SK-N-SH (cell line): ENCODE measurements around the gene PHEX. TPM values are rescaled to one million over a fixed set of nuclear protein-coding genes. Genes with fewer than 3 reads are reported as not detected.

Source experiments
- CTCF ChIA-PET: fragments of 300-600, 350-600 bp; formaldehyde crosslinking; extraction: SDS; loops from one replicate; lab custom pipeline; 2021; lab: Yijun Ruan, JAX
- POLR2A ChIA-PET: fragments of 350-600 bp; sonication (Branson Sonifier 250); formaldehyde crosslinking; extraction: SDS; loops from one replicate; lab custom pipeline; 2020; ENCODE audit warnings: antibody characterized with exemption, inconsistent platforms; lab: Yijun Ruan, JAX
- DNase-seq: peaks from one replicate; pipeline ENCODE4 v3.0.0; 2012
- H2AFZ ChIP-seq: fragments of 200-600 bp; sonication (generic); 2 replicates; pipeline ENCODE4 v1.8.1; 2016; ENCODE audit warnings: antibody characterized with exemption, mild to moderate bottlenecking, low read depth
- H3F3A ChIP-seq: fragments of 200-600 bp; sonication (generic); replicated peaks from 2 replicates; pipeline ENCODE3; 2016; ENCODE audit warnings: antibody characterized with exemption, mild to moderate bottlenecking; ENCODE audit not compliant: insufficient read depth
- H3K27ac ChIP-seq, 2 experiments: fragments of 200-500 bp in 1 of 2; fragments of 200-600 bp in 1 of 2; sonication (Bioruptor generic) in 1 of 2; sonication (generic), shearing (Covaris generic) in 1 of 2; 2 replicates each; pipeline versions ENCODE4 v1.5.1 to v1.6.1; 2014 to 2016; ENCODE audit warnings: low read depth in 2 of 2, inconsistent platforms in 1 of 2, low read length in 1 of 2, mild to moderate bottlenecking in 1 of 2, mixed read lengths in 1 of 2
- H3K27me3 ChIP-seq: fragments of 200-600 bp; sonication (generic), shearing (Covaris generic); 2 replicates; pipeline ENCODE4 v1.6.1; 2016; ENCODE audit warnings: mixed run types; ENCODE audit not compliant: insufficient read depth
- H3K36me3 ChIP-seq, 2 experiments: fragments of 200-500 bp in 1 of 2; fragments of 200-600 bp in 1 of 2; sonication (Bioruptor generic) in 1 of 2; sonication (generic) in 1 of 2; replicated peaks in 1 of 2; 2 replicates each; pipeline versions ENCODE3 to v1.5.1; 2014 to 2016; ENCODE audit warnings: low read length in 1 of 2, mild to moderate bottlenecking in 1 of 2; ENCODE audit not compliant: insufficient read depth in 2 of 2, control insufficient read depth in 1 of 2
- H3K4me1 ChIP-seq, 2 experiments: fragments of 200-500 bp in 1 of 2; fragments of 200-600 bp in 1 of 2; sonication (Bioruptor generic) in 1 of 2; sonication (generic), shearing (Covaris generic) in 1 of 2; 2 replicates each; pipeline versions ENCODE4 v1.5.1 to v1.6.1; 2014 to 2016; ENCODE audit warnings: low read depth in 1 of 2, low read length in 1 of 2, mixed run types in 1 of 2; ENCODE audit not compliant: insufficient read depth in 2 of 2, control insufficient read depth in 1 of 2
- H3K4me2 ChIP-seq: fragments of 200-600 bp; sonication (generic), shearing (Covaris generic); 2 replicates; pipeline ENCODE4 v1.6.1; 2017; ENCODE audit warnings: mixed run types
- H3K4me3 ChIP-seq, 2 experiments: fragments of 200-500 bp in 1 of 2; fragments of 200-600 bp in 1 of 2; sonication (Bioruptor generic) in 1 of 2; sonication (generic), shearing (Covaris generic) in 1 of 2; 2 replicates each; pipeline versions ENCODE4 v1.5.1 to v1.8.1; 2014 to 2016; ENCODE audit warnings: low read depth in 2 of 2, inconsistent platforms in 1 of 2, low read length in 1 of 2, mild to moderate bottlenecking in 1 of 2, mixed read lengths in 1 of 2, moderate library complexity in 1 of 2
- H3K79me2 ChIP-seq: fragments of 200-600 bp; sonication (generic); 2 replicates; pipeline ENCODE4 v1.8.1; 2017; ENCODE audit warnings: mild to moderate bottlenecking; ENCODE audit not compliant: insufficient read depth
- H3K9ac ChIP-seq: fragments of 200-600 bp; sonication (generic); 2 replicates; pipeline ENCODE4 v1.6.1; 2017; ENCODE audit warnings: mixed run types
- H3K9me2 ChIP-seq: fragments of 200-600 bp; sonication (generic); 2 replicates; pipeline ENCODE4 v1.6.1; 2017; ENCODE audit warnings: mixed run types
- H3K9me3 ChIP-seq: fragments of 200-600 bp; sonication (generic); 2 replicates; pipeline ENCODE4 v1.6.1; 2017; ENCODE audit warnings: mixed run types, mild to moderate bottlenecking, moderate library complexity
- H4K20me1 ChIP-seq: fragments of 200-600 bp; sonication (generic); 2 replicates; pipeline ENCODE4 v1.6.1; 2017; ENCODE audit warnings: mild to moderate bottlenecking, mixed run types; ENCODE audit not compliant: insufficient read depth
- ELF1 ChIP-seq: IDR thresholded peaks from 2 replicates; pipeline ENCODE4 v1.4.0; 2012
- EP300 ChIP-seq, 2 experiments: IDR thresholded peaks; 2 replicates each; pipeline versions ENCODE4 v1.4.0 to v1.6.1; 2012; ENCODE audit warnings: borderline replicate concordance in 1 of 2, low read depth in 1 of 2, low read length in 1 of 2
- EZH2phosphoT487 ChIP-seq: fragments of 200-600 bp; sonication (generic); IDR thresholded peaks from 2 replicates; pipeline ENCODE4 v1.6.1; 2017; ENCODE audit warnings: low read depth, mixed run types, mild to moderate bottlenecking, antibody characterized with exemption, moderate library complexity, borderline replicate concordance
- FOSL2 ChIP-seq: IDR thresholded peaks from 2 replicates; pipeline ENCODE4 v1.4.0; 2012; ENCODE audit warnings: low read depth, mild to moderate bottlenecking, moderate library complexity, borderline replicate concordance
- FOXM1 ChIP-seq: IDR thresholded peaks from 2 replicates; pipeline ENCODE4 v1.4.0; 2012; ENCODE audit warnings: low read depth, mild to moderate bottlenecking
- IRF3 ChIP-seq: fragments of 150-350 bp; IDR thresholded peaks from 2 replicates; pipeline ENCODE4 v1.6.1; 2016; ENCODE audit warnings: mild to moderate bottlenecking, low read depth, low read length
- MEF2A ChIP-seq: IDR thresholded peaks from 2 replicates; pipeline ENCODE4 v1.4.0; 2012; ENCODE audit warnings: low read depth, borderline replicate concordance
- MXI1 ChIP-seq: IDR thresholded peaks from 2 replicates; pipeline ENCODE4 v1.6.1; 2012; ENCODE audit warnings: mild to moderate bottlenecking, low read depth, low read length, improper control_type of control experiment
- NFIC ChIP-seq: IDR thresholded peaks from 2 replicates; pipeline ENCODE4 v1.4.0; 2012; ENCODE audit warnings: borderline replicate concordance
- PBX3 ChIP-seq: IDR thresholded peaks from 2 replicates; pipeline ENCODE4; 2012
- RAD21 ChIP-seq: IDR thresholded peaks from 2 replicates; pipeline ENCODE4 v1.6.1; 2012; ENCODE audit warnings: mild to moderate bottlenecking, low read length
- RCOR1 ChIP-seq: fragments of 150-350 bp; IDR thresholded peaks from 2 replicates; pipeline ENCODE4 v1.6.1; 2017; ENCODE audit warnings: antibody characterized with exemption, low read length
- SIN3A ChIP-seq: IDR thresholded peaks from 2 replicates; pipeline ENCODE4 v1.6.1; 2012; ENCODE audit warnings: low read depth, mild to moderate bottlenecking, low read length, moderate library complexity, borderline replicate concordance
- SMC3 ChIP-seq: IDR thresholded peaks from 2 replicates; pipeline ENCODE4 v1.6.1; 2012; ENCODE audit warnings: low read depth, low read length, improper control_type of control experiment
- TCF12 ChIP-seq: IDR thresholded peaks from 2 replicates; pipeline ENCODE4 v1.4.0; 2012
- TEAD4 ChIP-seq: IDR thresholded peaks from 2 replicates; pipeline ENCODE4 v1.4.0; 2012; ENCODE audit warnings: mild to moderate bottlenecking, borderline replicate concordance; ENCODE audit not compliant: insufficient read depth
- ZBTB33 ChIP-seq: IDR thresholded peaks from 2 replicates; pipeline ENCODE4 v1.4.0; 2012; ENCODE audit warnings: low read depth, borderline replicate concordance
- WGBS: methylation state at CpG from one replicate; pipeline ENCODE4 v1.1.6; 2017; ENCODE audit warnings: low lambda C conversion rate; 5-methylcytosine and 5-hydroxymethylcytosine counted together
- polyA plus RNA-seq, 3 experiments: library from polyadenylated mRNA; depleted of rRNA; stranded (reverse); fragments of >200 nt; gene quantifications; 2 replicates each; pipeline ENCODE4 v1.2.3, GENCODE V29; 2012

PHEX gene
- polyA plus RNA-seq, 1 of the 3 experiments (the other 2 are of a cell fraction), result 0.35 TPM

- H3K9ac ChIP-seq, result no peak overlapping the region
- H2AFZ ChIP-seq, result no peak overlapping the region
- H3K4me2 ChIP-seq, result no peak overlapping the region
- no peaks in the 10 kb centered on the region; the same call in 1 of the 2 replicates for H3K79me2 ChIP-seq
- CTCF ChIA-PET, result interaction anchor here (0.9 kb wide), 1 partner anchor 10 kb away, joined by 3 read pairs; no protein-coding TSS in a partner anchor
- TF ChIP-seq FOXM1 (no peak), SMC3 (no peak), IRF3 (no peak), TCF12 (no peak), MXI1 (no peak), ELF1 (no peak), ZBTB33 (no peak), NFIC (no peak), PBX3 (no peak), RAD21 (no peak), SIN3A (no peak), FOSL2 (no peak), MEF2A (no peak), EP300 (IDR thresholded peaks at IDR 0.05; ENCODE audit: borderline replicate concordance in 1 of 2, low read depth in 1 of 2, low read length in 1 of 2) (no peak), TEAD4 (no peak), RCOR1 (no peak), EZH2phosphoT487 (no peak)
- peaks cover 0 to 7% of the 10 kb centered on the region in 2 experiments; a peak in 1 of 4 replicates for H3K4me1 ChIP-seq
- no peaks in the 10 kb centered on the region for H4K20me1 ChIP-seq
- no peaks in the 10 kb centered on the region for H3K9me3 ChIP-seq
- H3K4me3 ChIP-seq, result no peak overlapping the region
- 0 out of 4 replicates have a peak overlapping the region, but pooled peaks of 1 of the 2 experiments have one; percentile 27 for H3K27ac ChIP-seq
- no peaks in the 10 kb centered on the region for H3K27me3 ChIP-seq
- POLR2A ChIA-PET, result no interaction called here
- no peaks in the 10 kb centered on the region for H3K9me2 ChIP-seq
- no peak for DNase-seq
- WGBS, result 50% methylated on average over 1 of the region's 1 CpG
- no peaks in the 10 kb centered on the region for H3F3A ChIP-seq
- no peaks in the 10 kb centered on the region for H3K36me3 ChIP-seq
Measured at GRCh38 chrX:22059775-22060174, 27.6 kb downstream of the PHEX start.
